HG03064 (cell line): ENCODE measurements around the gene FXYD2.
"Not testable (repeated sequence)": the region's sequence is repeated elsewhere in the genome, so short reads cannot be mapped to it uniquely, and the experiment has no call there.

Experiments used
- ATAC-seq: cut with Tn5 transposase; IDR thresholded peaks from one replicate; pipeline ENCODE4 v1.9.1; 2021; ENCODE audit warnings: low read depth; ENCODE audit not compliant: unreplicated experiment

Gene FXYD2

GRCh38 chr11:117822074-117823033, 2.2 kb downstream of the FXYD2 start:
- ATAC-seq = no peak

GRCh38 chr11:117821431-117821830, 3.1 kb downstream of the FXYD2 start:
- ATAC-seq = no peak

- no peak for ATAC-seq
These were observed 4.0 kb downstream of the FXYD2 start for GRCh38 chr11:117820516-117820915.

GRCh38 chr11:117820071-117820470, 4.5 kb downstream of the FXYD2 start:
- ATAC-seq = no peak

GRCh38 chr11:117819096-117820040, 5.2 kb downstream of the FXYD2 start:
- no peak for ATAC-seq

- no peak for ATAC-seq
These were observed 6.3 kb downstream of the FXYD2 start for GRCh38 chr11:117818041-117818873.

- no peak for ATAC-seq
These were observed 7.0 kb downstream of the FXYD2 start for GRCh38 chr11:117817368-117818040.

- no peak for ATAC-seq
These were observed 7.6 kb downstream of the FXYD2 start for GRCh38 chr11:117816846-117817367.

- ATAC-seq = no peak
These were observed 8.3 kb downstream of the FXYD2 start for GRCh38 chr11:117816151-117816741.

- peak; percentile 47 for ATAC-seq
These were observed 9.2 kb downstream of the FXYD2 start for GRCh38 chr11:117815262-117815803.

GRCh38 chr11:117814766-117815261, 9.7 kb downstream of the FXYD2 start:
- ATAC-seq = peak; percentile 48

- no peak for ATAC-seq
These were observed 10.3 kb downstream of the FXYD2 start for GRCh38 chr11:117814204-117814765.

GRCh38 chr11:117810056-117810451, 14.5 kb downstream of the FXYD2 start:
- not testable (repeated sequence) for ATAC-seq

GRCh38 chr11:117809236-117810055, 15.1 kb downstream of the FXYD2 start:
- ATAC-seq = no peak

GRCh38 chr11:117808784-117809183, 15.8 kb downstream of the FXYD2 start:
- no peak for ATAC-seq

GRCh38 chr11:117807482-117808327, 16.8 kb downstream of the FXYD2 start:
- ATAC-seq = no peak

GRCh38 chr11:117806846-117807245, 17.7 kb downstream of the FXYD2 start:
- ATAC-seq = no peak
